Inflammatory macrophage (primary cell): ENCODE data around the gene RAB1B.

Experiments
- DNase-seq, 2 donors: peaks; one replicate each; pipeline ENCODE4 v3.0.0-alpha.2; 2020 to 2022

The RAB1B gene

DNA sequence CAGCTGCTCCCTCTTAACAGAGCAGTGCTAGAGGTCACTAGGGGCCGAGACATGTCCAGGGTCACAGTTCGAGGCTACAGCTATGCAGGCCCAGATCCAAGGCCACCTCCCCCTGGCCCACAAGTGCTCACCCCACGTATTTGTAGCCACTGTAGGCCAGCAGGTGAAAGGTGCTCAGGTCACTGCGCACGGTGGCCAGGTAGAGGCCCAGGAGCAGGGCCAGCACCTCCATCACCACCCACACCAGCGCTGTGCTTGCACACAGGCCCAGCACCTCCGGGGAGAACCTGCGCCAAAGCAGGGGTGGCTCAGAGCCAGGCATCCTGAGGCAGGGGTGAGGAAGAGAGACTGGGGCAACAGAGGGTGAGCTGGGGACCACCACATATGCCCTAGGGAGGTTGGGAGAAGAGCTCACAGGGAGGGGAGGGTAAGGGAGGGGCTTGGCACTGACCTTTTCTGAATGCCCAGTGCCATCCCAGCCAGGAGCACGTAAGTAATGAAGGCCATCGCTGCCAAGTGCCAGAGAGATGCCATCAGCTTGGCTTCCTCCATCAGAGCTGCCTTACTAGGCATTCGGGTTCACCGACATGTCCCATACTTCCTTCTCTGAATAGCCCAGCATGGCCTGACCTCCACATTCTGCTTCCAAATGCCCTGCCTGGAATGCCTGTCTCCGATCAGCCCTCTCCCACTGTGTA, 17.0 kb downstream of the RAB1B start:
- no peak for DNase-seq

DNA sequence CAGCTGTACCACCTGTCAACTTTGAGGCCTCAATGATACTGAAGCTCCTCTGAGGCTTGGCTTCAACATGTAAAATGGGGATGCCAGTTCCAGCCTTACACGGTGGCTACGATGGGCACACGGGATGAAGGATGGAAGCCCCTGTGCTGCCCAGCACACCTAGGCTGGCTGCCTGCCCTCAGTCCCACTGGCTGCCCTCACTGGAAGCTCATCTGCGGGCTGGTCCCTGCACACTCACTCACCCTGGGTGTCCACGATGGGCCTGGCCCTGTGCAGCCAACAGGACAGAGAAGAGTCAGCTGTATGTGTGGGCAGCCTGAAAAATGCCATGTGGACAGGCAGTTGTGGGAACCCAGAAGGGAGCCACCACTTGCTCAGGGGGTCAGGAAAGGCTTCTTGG, 18.3 kb downstream of the RAB1B start:
- DNase-seq = no peak

DNA sequence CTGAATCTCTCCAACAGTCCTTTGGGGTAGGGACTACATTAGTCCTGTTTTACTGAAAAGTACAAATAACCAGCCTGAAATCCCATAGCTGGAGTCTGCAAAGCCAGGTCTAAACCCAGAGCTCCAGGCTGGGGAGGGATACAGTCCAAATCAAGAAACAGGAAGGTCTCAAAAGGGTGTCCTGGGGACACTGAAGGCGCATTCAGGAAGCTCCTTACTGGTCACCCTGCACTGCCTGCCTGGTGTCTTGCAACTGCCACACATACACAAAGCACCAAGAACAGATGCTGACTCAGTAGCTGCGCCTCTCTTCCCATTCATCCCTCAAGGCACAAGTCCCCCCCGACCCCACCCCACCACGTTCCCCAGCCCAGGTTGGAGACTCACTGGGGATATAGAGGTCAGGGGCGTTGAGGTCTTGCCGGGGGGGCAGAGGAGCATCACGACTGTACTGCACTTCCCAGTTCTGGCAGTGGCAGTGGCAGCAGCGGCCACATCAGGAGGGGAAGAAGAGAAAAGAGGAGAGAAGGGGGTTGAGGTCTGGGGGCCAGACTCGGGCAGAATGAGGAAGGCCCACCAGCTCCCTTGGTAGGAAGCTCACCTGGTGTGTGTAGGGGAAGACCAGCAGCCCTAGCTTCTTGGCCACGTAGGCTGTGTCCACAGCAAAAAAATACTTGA, 18.9 kb downstream of the RAB1B start:
- peak; percentile 47 to 65 for DNase-seq

DNA sequence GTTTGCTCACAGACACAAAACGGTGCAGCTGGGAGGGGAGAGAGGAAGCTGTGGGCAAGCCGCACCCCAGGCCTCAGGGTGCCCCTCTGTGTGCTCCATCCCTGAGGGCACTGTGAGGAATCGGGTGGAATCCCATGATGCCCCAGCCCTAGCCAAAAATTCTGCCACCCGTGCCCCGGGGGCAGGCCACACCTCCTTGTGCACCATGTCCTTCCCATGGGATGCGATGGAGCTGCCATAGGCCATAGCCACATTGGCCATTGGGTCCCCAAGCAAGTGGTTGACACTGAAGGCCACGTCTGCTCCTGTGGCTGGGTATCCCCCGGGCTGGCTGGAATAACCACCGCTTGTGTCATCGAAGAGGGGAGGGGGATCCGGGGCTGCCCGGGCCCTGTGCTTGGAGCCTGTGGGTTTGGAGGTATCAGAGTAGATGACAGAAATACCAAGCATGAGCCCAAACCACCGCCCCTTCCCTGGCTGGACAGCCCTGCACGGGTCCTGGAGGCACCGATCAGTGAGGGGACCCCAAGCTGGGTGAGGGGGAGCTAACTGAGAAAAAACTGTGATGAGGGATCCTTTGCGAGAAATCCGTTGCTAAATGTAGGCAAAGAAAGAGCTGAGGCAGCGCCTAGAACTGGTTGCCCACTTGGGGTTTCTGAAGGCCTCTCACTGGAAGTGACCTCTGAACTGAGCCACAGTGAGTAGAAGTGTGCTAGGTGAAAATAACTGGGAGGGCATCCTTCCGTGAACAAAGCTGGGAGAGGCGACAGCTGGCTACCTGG, 19.6 kb downstream of the RAB1B start:
- no peak for DNase-seq

DNA sequence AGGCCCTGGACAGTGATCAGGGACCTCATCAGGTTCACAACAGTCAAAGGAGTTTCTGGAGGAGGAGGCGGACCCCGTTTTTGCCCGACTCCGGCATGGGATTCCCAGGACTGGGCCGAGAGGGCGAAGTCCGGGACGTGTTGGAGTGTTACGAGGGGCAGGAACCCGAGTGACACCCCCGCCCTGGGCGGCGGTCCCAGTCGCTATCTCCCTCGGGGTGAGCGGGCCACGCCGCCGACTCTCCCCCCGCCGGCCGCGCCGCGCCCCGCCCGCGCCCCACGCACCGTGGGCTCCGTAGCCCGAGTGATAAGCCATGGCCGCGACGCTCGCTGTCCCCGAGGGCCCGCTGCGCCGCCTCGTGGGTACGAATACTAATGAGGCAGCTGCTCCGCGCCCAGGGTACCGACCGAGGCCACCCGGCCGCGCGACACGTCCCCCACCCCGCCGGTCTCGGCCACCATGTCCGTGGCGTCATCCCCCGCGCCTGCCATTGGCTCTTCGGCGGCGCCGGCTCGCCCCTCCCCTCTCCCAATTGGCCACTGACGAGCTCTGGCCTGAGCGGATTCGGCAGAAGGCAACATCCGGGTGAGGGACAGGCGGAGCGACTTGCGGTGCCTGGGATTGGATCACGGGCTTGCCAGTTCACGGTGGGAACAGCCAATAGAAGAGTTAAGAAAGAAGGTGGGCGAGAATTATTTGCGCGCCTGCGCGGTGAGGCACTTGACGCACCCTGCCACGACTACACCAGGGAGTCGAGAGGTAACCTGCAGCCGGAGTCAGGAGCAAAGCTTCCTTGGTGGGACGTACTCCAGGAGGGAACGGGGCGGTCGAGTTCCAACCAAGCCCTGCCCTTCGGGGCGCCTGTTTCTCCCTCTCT, 20.5 kb downstream of the RAB1B start, which contains the start of gene YIF1A:
TSS of gene YIF1A (minus strand) at position 473 of the 877 bp plus-strand sequence. CDS start at position 315, 158 bp downstream.
- DNase-seq = peak; percentile 99

DNA sequence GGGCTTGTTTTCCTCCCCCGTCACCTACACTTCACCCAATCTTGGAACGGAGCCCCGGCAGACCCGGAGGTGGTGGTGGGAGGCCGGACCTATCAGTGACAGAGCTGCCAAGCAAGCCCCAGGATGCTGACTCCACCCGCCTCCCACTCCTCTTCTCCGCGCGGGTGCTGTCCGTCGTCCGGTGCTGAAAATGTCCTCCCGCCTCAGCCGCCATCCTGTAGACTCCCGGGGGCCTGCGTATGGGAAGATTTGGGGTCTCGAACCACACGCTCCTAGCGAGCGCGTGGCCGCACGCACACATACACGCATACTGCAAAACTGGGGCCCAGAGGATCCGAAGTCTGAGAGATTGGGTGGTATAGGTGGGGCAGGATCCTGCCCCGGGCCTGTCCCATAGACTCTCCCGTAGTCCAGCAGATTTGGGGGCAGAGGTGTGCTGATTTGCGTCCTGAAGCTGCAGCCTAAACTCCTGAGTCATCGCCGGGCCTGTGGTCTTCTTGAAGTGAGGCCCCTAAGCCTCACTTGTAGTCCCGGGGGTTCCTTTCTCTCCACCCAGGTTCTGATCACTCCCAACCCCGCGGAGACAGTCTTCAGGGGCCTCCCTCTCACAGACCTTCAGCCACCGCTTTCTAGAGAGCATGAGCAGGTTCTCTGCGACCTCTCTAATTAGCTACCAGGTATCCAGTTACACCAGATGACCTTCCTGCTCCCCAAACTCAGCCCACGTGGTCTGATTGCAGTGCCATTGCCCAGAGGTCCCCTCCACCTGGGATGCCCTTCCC, 21.3 kb downstream of the RAB1B start:
- DNase-seq = peak; percentile 65 to 87

DNA sequence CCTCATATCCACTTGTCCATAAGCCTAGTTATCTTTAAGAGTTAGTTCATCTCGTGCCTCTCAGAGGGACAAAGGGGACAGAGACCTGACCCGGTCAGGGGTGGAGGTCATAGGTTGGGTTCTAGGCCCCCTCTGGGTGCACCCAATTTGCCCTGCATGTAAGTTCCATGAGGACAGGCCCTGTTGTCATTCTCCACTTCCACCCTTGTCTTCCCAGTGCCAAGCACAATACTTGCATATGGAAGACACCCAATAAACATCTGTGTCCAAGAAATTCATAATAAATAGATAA, 21.8 kb downstream of the RAB1B start:
- no peak for DNase-seq

DNA sequence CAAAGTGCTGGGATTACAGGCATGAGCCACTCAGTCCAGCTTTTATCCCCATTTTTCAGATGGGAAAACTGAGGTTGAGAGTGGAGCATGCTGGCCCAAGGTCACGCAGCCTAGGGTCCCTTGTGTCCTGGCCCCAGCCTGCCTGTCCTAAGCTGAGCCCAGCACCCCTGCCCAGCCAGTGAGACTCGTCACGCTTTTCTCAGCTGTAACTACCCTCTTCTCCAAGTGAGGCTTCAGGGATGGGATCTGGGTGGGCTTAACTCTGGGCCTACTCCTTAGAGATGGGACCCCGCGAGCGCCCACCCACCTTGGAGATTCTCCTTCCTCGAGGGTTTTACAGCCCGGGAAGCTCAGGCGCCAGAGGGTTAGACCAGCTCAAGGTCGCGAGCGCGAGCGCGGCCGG, 22.9 kb downstream of the RAB1B start:
- DNase-seq = no peak

DNA sequence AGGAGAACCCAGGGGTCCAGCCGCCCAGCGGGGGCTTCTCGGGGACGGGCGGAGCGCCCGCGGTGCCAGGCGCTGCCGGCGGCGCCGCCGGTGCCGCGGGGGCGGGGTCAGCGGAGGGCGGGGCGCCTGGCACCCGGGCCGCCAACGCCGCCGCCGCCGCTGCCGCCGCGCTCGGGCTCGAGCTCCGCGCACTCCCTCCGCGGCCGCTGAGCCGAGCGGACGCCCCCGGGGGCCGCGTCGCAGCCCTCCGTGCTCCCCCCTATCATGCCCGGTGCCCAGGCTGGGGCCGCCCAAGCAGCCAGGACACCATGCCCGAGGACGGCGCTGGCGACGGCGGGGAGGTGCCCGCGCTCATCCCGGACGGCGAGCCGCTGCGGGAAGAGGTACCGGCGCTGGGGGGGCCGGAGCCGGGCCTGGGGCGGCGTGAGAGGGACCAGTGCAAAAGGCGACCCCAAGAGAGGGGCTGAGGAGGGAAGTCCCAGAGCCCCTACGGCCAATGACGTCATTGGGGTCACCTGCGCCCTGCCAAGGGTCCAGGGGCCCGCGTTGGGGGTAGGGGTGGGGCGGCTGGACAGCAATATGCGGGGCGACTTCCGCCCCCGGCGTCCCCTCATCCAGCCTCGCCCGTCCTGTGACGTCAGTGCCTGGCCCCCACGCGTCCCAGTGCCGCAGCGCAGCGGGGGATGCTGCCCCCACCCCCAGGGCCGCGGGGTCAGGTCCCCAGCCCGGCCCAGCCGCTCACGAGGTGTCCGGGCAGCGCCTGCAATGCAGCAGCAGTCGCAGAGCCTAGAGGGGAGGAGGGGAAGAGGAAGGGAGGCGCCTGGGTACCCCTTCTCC, 23.5 kb downstream of the RAB1B start, which contains the start of gene TMEM151A:
TSS of gene TMEM151A (plus strand) at position 189 of the 837 bp plus-strand sequence. CDS start at position 309, 120 bp downstream.
- peak in 1 of 2 donors; percentile 34 for DNase-seq

DNA sequence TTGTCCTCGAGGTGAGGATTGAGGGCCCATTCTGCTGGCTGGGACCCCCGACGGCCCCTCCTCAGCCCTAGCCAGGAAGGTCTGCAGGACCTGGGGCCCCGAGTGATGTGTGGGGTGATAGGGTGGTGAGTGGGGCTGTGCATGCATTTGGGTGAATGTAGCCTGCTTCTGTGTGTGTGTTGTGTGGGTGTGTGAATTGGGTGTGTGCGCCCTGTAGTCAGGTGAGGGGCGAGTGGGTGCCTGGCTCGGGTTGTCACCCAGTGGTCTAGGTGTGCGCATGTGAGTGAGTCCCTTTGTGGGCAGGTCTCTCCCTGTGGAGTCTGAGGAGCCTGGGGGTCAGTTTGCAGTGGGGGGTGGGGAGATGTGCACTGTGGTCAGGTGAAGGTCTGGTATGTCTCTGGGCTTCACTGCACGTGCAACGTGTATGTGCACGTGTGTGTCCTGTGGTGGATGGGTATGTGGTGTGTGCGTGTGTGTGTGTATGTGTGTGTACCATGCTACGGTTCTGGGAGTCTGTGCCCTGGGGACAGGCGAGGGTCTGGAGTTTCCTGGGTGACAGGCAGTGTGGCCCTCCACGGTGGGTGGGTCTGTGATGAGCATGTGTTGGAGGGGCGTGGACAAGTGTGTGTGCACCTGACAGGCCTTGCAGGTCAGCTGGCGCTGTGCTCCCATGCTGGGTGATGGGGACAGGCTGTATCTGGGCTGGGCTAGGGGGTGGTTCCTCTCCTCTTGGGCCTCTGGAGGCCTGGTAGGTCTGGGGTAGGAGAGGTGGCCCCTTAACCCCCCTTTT, 24.3 kb downstream of the RAB1B start:
- DNase-seq = no peak

DNA sequence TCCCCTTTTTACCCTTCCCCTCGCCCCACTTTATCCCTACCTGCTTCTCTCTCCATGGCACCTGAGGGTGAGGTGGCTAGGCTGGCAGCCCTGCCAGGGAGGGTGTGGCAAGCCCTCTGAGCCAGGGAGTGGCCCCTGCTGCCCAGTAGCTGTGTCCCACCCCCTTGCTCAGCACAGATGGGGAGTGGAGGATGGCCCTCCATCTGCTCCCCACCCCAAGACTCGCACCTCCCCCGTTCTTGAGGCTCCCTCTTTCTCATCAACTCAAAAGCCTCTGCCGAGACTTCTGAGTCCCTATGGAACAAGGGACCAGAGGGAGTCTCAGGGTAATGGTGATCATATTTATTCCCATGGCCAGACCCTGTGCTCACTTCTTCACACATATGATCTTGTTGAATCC, 24.9 kb downstream of the RAB1B start:
- no peak for DNase-seq

DNA sequence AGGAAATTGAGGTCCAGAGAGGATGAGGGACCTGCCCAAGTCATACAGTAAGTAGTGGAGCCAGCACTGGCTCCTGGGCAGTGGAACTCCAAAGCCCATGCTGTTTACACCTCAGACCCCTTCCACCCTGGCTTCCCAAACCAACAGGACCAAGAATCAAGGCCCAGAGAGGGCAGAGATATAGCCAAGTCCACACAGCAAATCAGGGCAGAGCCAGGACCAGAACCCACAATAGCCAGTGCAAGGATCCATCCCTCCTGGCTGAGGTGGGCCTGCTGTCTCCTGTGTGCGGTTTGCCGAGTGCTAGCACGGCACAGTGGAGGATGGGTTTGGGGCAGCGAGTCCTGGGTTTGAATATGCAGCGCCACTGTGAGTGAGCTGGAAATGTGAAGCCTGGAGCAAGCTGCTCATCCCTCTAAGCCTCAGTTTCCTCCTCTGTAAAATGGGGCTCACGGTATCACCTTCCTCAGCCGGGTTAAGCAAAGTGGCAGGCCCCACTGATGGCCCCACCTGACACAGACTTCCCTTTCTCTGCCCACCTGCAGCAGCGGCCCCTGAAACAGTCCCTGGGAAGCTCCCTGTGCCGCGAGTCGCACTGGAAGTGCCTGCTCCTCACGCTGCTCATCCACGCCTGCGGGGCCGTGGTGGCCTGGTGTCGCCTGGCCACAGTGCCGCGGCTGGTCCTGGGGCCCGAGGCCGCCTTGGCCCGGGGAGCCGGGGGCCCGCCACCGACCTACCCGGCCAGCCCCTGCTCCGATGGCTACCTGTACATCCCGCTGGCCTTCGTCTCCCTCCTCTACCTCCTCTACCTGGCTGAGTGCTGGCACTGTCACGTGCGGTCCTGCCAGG, 25.6 kb downstream of the RAB1B start:
- no peak for DNase-seq

DNA sequence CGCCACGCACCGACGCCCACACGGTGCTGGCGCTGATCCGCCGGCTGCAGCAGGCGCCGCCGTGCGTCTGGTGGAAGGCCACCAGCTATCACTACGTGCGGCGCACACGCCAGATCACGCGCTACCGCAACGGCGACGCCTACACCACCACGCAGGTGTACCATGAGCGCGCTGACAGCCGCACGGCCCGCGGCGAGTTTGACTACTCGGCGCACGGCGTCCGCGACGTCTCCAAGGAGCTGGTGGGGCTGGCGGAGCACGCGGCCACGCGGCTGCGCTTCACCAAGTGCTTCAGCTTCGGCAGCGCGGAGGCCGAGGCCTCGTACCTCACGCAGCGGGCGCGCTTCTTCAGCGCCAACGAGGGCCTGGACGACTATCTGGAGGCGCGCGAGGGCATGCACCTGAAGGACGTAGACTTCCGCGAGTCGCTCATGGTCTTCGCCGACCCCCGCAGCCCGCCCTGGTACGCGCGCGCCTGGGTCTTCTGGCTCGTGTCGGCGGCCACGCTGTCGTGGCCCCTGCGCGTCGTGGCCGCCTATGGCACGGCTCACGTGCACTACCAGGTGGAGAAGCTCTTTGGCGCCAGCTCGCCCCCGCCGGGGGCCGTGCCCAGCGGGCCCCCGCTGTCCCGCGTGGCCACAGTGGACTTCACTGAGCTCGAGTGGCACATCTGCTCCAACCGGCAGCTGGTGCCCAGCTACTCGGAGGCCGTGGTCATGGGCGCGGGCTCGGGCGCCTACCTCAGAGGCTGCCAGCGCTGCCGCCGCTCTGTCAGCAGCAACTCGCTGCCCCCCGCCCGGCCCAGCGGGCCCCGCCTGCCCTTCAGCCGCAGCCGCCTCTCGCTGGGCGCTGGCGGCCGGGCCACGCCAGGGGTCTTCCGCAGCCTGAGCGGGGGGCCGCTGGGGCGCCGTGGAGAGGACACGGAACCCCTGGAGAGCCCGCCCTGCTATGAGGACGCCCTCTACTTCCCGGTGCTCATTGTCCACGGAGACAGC, 26.5 kb downstream of the RAB1B start:
- DNase-seq = no peak

DNA sequence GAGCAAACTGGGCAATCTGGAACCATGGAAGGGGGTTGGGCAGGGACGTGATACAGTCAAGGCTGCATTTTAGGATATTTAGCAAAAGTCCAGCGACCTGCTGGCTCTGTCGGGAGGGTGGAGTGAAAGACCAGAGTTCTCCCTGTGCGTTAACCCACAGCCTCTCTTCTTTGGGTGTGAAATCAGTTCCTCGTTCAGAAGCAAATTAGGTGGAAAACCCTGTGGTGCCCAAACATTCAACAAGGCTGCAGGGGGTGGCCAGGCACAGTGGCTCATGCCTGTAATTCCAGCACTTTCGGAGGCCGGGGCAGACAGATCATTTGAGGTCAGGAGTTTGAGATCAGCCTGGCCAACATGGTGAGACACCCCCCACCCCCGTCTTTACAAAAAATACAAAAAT, 29.2 kb downstream of the RAB1B start:
- no peak for DNase-seq

DNA sequence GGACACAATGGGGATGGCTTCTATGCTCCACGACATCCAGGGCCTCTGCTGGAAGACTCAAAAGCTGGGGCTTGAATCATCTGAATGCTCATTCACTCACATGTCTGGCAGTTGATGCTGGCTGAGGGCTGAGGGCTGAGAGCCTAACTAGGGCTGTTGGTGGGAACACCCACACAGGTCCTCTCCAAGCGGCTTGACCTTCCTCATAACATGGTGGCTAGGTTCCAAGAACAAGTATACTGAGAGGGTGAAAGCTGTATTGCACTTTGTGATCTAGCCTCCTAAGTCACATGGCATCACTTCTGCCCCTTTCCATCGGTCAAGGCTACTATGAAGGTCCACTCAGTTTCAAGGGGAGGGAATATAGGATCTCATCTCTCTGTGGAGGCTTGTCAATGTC, 30.7 kb downstream of the RAB1B start:
- peak; percentile 77 to 94 for DNase-seq

DNA sequence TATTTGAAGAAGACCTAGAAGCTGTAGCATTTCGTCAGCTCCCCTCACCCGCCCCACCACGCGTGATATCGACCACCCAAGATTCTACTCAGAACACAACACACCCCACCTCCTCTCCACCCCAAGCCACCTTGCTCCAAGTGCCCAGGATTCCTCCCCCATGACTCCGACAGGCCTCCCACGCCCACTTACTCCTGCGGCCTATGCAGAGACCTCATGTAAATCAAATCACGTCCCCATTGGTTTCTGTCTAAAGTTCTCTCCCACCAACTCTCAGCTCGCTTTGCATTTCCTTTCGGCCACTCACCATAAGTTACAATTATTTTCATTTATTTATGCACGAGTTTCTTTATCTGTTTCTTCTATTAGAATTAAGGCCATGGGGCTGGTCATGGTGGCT, 34.2 kb downstream of the RAB1B start:
- no peak for DNase-seq

DNA sequence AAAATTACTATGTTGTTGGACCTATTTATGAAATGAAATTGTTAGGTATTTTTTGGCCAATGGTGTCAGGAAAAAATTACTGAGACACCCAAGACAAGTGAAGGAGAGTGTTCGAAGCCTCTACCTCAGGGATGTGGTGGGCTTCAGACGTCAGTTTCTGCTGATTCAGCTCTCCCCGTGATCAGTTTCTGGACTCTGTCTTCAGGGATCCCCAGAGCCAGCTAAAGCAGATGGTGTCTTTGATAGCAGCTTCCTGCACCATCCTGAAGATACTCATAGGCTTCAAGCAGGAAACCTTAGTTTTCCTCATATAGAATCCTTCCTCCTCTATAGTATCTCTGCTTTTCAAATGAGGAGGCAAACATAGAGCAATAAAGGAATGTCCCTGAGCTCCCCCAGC, 41.0 kb downstream of the RAB1B start:
- no peak for DNase-seq

DNA sequence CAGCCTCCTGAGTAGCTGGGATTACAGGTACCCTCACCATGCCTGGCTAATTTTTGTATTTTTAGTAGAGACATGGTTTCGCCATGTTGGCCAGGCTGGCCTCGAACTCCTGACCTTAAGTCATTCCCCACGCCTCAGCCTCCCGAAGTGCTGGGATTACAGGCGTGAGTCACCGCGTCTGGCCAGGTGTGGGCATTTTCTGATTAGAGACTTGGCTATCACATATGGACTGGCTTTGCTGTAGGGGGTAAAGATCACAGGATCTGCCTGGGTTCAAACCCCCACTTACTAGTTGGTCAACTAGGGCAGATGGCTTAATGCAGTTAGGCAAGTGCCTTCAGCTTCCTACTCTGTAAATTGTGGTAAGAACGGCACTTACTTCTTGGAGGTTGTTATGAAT, 41.9 kb downstream of the RAB1B start:
- no peak for DNase-seq
